ENCODE measurements around the gene GAK. TPM values are rescaled to one million over a fixed set of nuclear protein-coding genes. Genes with fewer than 3 reads are reported as not detected.

Gene GAK
- total and polyA plus RNA-seq, 2 of the 4 experiments (the other 2 are of a cell fraction): 45.1 to 133 TPM

- H3K4me2 ChIP-seq (ENCODE audit: low read depth, low read length): no peak overlapping the region
- intact Hi-C loops (cut with micrococcal nuclease): no loop called here
These were observed 98.3 kb downstream of the GAK start for GRCh38 chr4:833731-834367.

More at GRCh38 chr4:833731-834367, 98.3 kb downstream of the GAK start:
- Histone ChIP-seq H2BK120ac (ENCODE audit: low read depth, low read length) (no peak overlapping the region), H3K9ac (ENCODE audit: low read depth, low read length) (no peak overlapping the region), H3K9me1 (ENCODE audit: insufficient read depth, low read length) (no peaks in the 10 kb centered on the region), H2BK20ac (ENCODE audit: low read depth, low read length) (no peak overlapping the region), H4K8ac (ENCODE audit: low read depth in 2 of 2, low read length in 2 of 2) (no peak overlapping the region), H3K56ac (ENCODE audit: extremely low read depth, insufficient read depth, low read length) (no peak overlapping the region), H3K79me1 (ENCODE audit: low read depth in 1 of 2, low read length in 2 of 2) (no peaks in the 10 kb centered on the region), H3K9me3 (ENCODE audit: control insufficient read depth, insufficient read depth, low read length) (peaks cover 13% of the 10 kb centered on the region), H4K20me1 (ENCODE audit: insufficient read depth, low read length) (no peaks in the 10 kb centered on the region), H3K4me1 (ENCODE audit: control insufficient read depth, insufficient read depth, low read length) (no peaks in the 10 kb centered on the region), H2BK15ac (ENCODE audit: low read depth, low read length) (no peak overlapping the region), H2AFZ (replicated peaks; ENCODE audit: low read length, poor library complexity) (no peak overlapping the region), H4K5ac (ENCODE audit: low read depth, low read length) (no peak overlapping the region), H3K23ac (ENCODE audit: low read depth, low read length) (no peak overlapping the region), H3K4ac (ENCODE audit: low read depth, low read length) (no peak overlapping the region), H2AK5ac (ENCODE audit: low read depth, low read length) (no peak overlapping the region), H3K36me3 (ENCODE audit: control insufficient read depth, insufficient read depth, low read length) (no peaks in the 10 kb centered on the region), H3K14ac (replicated peaks; ENCODE audit: low read depth, low read length) (no peak overlapping the region), H2AK9ac (replicated peaks; ENCODE audit: low read depth, low read length, poor library complexity) (no peak overlapping the region), H2BK5ac (ENCODE audit: low read depth, low read length, poor library complexity, severe bottlenecking) (no peak overlapping the region), H3K18ac (ENCODE audit: low read depth, low read length) (no peak overlapping the region), H3K27ac (ENCODE audit: insufficient read depth, low read length) (no peak overlapping the region), H3K27me3 (ENCODE audit: control insufficient read depth, insufficient read depth, low read length) (peaks cover 24% of the 10 kb centered on the region), H3K4me3 (ENCODE audit: insufficient read depth, low read depth, low read length) (no peak overlapping the region), H4K91ac (ENCODE audit: insufficient read depth, low read depth, low read length) (no peak overlapping the region)
- dilution Hi-C loops (cut with HindIII; ENCODE audit: low sequenced_read_pairs, unreplicated experiment) (no loop called here), in situ Hi-C loops (cut with MboI; ENCODE audit: low sequenced_read_pairs) (no loop called here)
- DNase-seq (no peak), ATAC-seq (ENCODE audit: low read depth) (no peak)
- 67% methylated on average over 12 of the region's 18 CpGs; no CpG with 5 or more reads in 1 of the 2 experiments for WGBS, 2 experiments (ENCODE audit: extremely low coverage in 2 of 2, insufficient read length in 1 of 2)
- no peak for TF ChIP-seq USF2 (IDR thresholded peaks at IDR 0.05; ENCODE audit: low read depth, low read length)
- no peak for TF ChIP-seq CHD1 (IDR thresholded peaks at IDR 0.05; ENCODE audit: low read depth, low read length)
- no peak for TF ChIP-seq POLR2A (IDR thresholded peaks at IDR 0.05; ENCODE audit: low read depth, low read length)
- no peak for TF ChIP-seq FOS (IDR thresholded peaks at IDR 0.05; ENCODE audit: low read depth, low read length)
- TF ChIP-seq RFX5 (IDR thresholded peaks at IDR 0.05; ENCODE audit: low read depth, low read length): no peak
- TF ChIP-seq RCOR1 (IDR thresholded peaks at IDR 0.05; ENCODE audit: insufficient replicate concordance, low read length): no peak
- TF ChIP-seq MAFK (IDR thresholded peaks at IDR 0.05; ENCODE audit: low read depth, low read length): no peak
- TF ChIP-seq ELK1 (IDR thresholded peaks at IDR 0.05; ENCODE audit: borderline replicate concordance, low read depth, low read length): no peak
- no peak for TF ChIP-seq CEBPB (IDR thresholded peaks at IDR 0.05; ENCODE audit: low read depth, low read length)
- TF ChIP-seq BHLHE40 (IDR thresholded peaks at IDR 0.05; ENCODE audit: low read depth, low read length): no peak
- TF ChIP-seq SMC3 (IDR thresholded peaks at IDR 0.05; ENCODE audit: low read depth, low read length): no peak
- TF ChIP-seq MAZ (IDR thresholded peaks at IDR 0.05; ENCODE audit: borderline replicate concordance, low read depth, low read length): no peak
- ChIA-PET CTCF (no interaction called here), POLR2A (ENCODE audit: unreplicated experiment) (no interaction called here)
- no TSS peak for BruUV-seq (replicated peaks)

All from IMR-90 (cell line).